CD4-positive, alpha-beta memory T cell (primary cell): ENCODE data around the gene WDR36. TPM values are rescaled to one million over a fixed set of nuclear protein-coding genes. Genes with fewer than 3 reads are reported as not detected.

ENCODE experiments used
- CTCF ChIA-PET: fragments of 350-600 bp; sonication (Branson Sonifier 250); formaldehyde crosslinking; loops from one replicate; lab custom pipeline; 2021; ENCODE audit warnings: inconsistent platforms; ENCODE audit not compliant: partially characterized antibody; lab: Charles Lee
- POLR2A ChIA-PET: fragments of 350-600 bp; sonication (Branson Sonifier 250); formaldehyde crosslinking; loops from one replicate; lab custom pipeline; 2021; ENCODE audit not compliant: partially characterized antibody; lab: Charles Lee
- DNase-seq, 5 donors: peaks; one replicate each; pipeline versions ENCODE4 v3.0.0 to v3.0.0-alpha.2; 2020 to 2022; ENCODE audit warnings: mixed read lengths in 1 of 5
- H3K27ac ChIP-seq: one replicate; pipeline ENCODE4 v1.7.0; 2013; ENCODE audit warnings: low read depth, low read length
- H3K27me3 ChIP-seq: 2 replicates; pipeline ENCODE4 v1.7.0; 2013; ENCODE audit warnings: mild to moderate bottlenecking, low read length, moderate library complexity; ENCODE audit not compliant: insufficient read depth
- H3K36me3 ChIP-seq: 2 replicates; pipeline ENCODE4 v1.7.0; 2013; ENCODE audit warnings: mild to moderate bottlenecking, low read length, moderate library complexity; ENCODE audit not compliant: insufficient read depth
- H3K4me1 ChIP-seq: 2 replicates; pipeline ENCODE4 v1.7.0; 2013; ENCODE audit warnings: mild to moderate bottlenecking, low read length, moderate library complexity; ENCODE audit not compliant: insufficient read depth
- H3K4me3 ChIP-seq, 2 donors: one replicate each; pipeline ENCODE4 v1.7.0; 2013; ENCODE audit warnings: low read length in 2 of 2, mild to moderate bottlenecking in 1 of 2
- H3K9me3 ChIP-seq, 2 donors: one replicate each; pipeline ENCODE4 v1.7.0; 2013; ENCODE audit warnings: low read length in 2 of 2, control low read depth in 1 of 2; ENCODE audit not compliant: control insufficient read depth in 1 of 2
- H3K27ac Mint-ChIP-seq, 7 donors: one replicate each; pipeline ENCODE4 v1.8.0; 2020 to 2021; ENCODE audit warnings: mixed read lengths in 7 of 7, mild to moderate bottlenecking in 6 of 7, inconsistent platforms in 3 of 7, moderate library complexity in 3 of 7
- H3K27me3 Mint-ChIP-seq, 2 donors: one replicate each; pipeline ENCODE4 v1.8.0; 2020 to 2021; ENCODE audit warnings: mixed read lengths in 2 of 2
- H3K36me3 Mint-ChIP-seq, 2 donors: one replicate each; pipeline ENCODE4 v1.8.0; 2020 to 2021; ENCODE audit warnings: mixed read lengths in 2 of 2, inconsistent platforms in 1 of 2, mild to moderate bottlenecking in 1 of 2
- H3K4me1 Mint-ChIP-seq, 4 donors: one replicate each; pipeline ENCODE4 v1.8.0; 2020 to 2021; ENCODE audit warnings: mixed read lengths in 4 of 4, mild to moderate bottlenecking in 1 of 4
- H3K4me3 Mint-ChIP-seq, 8 donors: one replicate each; pipeline ENCODE4 v1.8.0; 2020 to 2021; ENCODE audit warnings: mixed read lengths in 8 of 8, mild to moderate bottlenecking in 7 of 8, moderate library complexity in 6 of 8, inconsistent platforms in 3 of 8
- H3K9me3 Mint-ChIP-seq, 8 donors: one replicate each; pipeline ENCODE4 v1.8.0; 2020 to 2021; ENCODE audit warnings: mixed read lengths in 8 of 8, mild to moderate bottlenecking in 5 of 8, inconsistent platforms in 3 of 8, moderate library complexity in 1 of 8
- intact Hi-C: fragments of 100-400 bp; cut with micrococcal nuclease; formaldehyde crosslinking; loops from one replicate; pipeline ENCODE4 v1.15.1; 2023
- polyA plus RNA-seq, 2 donors: library from polyadenylated mRNA; unstranded; fragments of 300-500 nt; fragmentation: Illumina TruSeq; gene quantifications; one replicate each; pipeline ENCODE4 v1.2.3, GENCODE V29; 2021
- total RNA-seq, 2 experiments: library from RNA; stranded (reverse); gene quantifications; one replicate each; pipeline ENCODE4 v1.2.3, GENCODE V29; 2021

Gene WDR36
- total and polyA plus RNA-seq, 4 experiments from 2014 or later = 11.7 to 27.6 (median 24.2) TPM

DNA sequence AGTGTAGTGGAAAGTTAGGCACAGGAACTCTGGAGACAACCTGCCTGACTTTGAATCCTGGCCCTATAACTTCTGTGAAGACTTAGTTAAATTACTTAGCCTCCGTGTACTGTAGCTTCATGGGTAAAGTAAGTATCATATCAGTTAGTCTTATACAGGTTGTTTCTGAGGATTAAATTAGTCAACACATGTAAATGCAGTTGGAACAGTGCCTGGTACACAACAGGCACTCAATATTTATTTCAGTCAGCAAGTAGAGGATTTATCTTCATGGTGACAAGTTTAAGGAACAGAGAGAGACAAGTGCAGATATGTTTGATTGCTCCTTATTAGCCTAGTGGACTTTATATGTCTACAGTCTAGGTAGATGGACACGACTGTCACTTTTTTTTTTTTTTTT is 17.9 kb upstream of the WDR36 start:
- no peaks in the 10 kb centered on the region for H3K36me3 ChIP-seq
- peaks cover 0 to 3% (median 0%) of the 10 kb centered on the region in 8 donors for H3K9me3 Mint-ChIP-seq
- peak overlapping the region in 6 of 8 donors; percentile 19 to 97 (median 70) for H3K4me3 Mint-ChIP-seq
- no peak overlapping the region for H3K27ac Mint-ChIP-seq
- ChIA-PET POLR2A (no interaction called here), CTCF (no interaction called here)
- no peak for DNase-seq
- H3K27ac ChIP-seq = no peak overlapping the region
- H3K27me3 Mint-ChIP-seq = peaks cover 51 to 71% of the 10 kb centered on the region in 2 donors
- H3K36me3 Mint-ChIP-seq = no peaks in the 10 kb centered on the region
- H3K9me3 ChIP-seq = no peaks in the 10 kb centered on the region
- H3K4me1 Mint-ChIP-seq = peaks cover 15 to 27% (median 27%) of the 10 kb centered on the region in 4 donors
- peaks cover 31% of the 10 kb centered on the region for H3K27me3 ChIP-seq
- H3K4me1 ChIP-seq = peaks cover 24% of the 10 kb centered on the region
- intact Hi-C loops = no loop called here
- no peak overlapping the region for H3K4me3 ChIP-seq

DNA sequence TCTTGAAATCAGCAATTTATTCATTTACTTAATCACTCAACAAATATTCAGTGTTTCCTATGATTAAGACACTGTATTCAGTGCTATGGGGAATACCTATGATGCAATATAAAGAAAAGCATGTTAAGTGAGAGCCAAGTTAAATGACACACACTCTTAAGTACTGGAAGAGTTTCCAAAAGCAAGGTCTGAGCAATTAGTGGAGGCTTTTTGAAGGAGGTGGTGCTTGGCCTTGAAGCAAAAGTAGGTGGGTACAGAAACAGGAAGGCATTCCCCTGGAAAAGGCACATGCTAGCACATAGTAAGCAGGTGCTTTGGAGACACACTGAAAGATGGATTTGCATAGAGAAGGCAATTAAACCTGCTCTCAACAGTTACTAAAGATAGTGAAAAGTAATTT is 16.6 kb upstream of the WDR36 start:
- no peak for DNase-seq
- Histone ChIP-seq H3K4me1 (peaks cover 22% of the 10 kb centered on the region), H3K27ac (no peak overlapping the region), H3K36me3 (no peaks in the 10 kb centered on the region), H3K27me3 (peaks cover 19% of the 10 kb centered on the region), H3K4me3 (no peak overlapping the region), H3K9me3 (no peaks in the 10 kb centered on the region)
- POLR2A ChIA-PET = no interaction called here
- Mint-ChIP-seq H3K4me1 (peaks cover 10 to 27% (median 21%) of the 10 kb centered on the region in 4 donors), H3K4me3 (no peak overlapping the region), H3K27ac (no peak overlapping the region), H3K36me3 (no peaks in the 10 kb centered on the region), H3K9me3 (peaks cover 0 to 3% (median 0%) of the 10 kb centered on the region in 8 donors), H3K27me3 (peaks cover 43 to 66% of the 10 kb centered on the region in 2 donors)
- intact Hi-C loops = no loop called here
- CTCF ChIA-PET = no interaction called here

DNA sequence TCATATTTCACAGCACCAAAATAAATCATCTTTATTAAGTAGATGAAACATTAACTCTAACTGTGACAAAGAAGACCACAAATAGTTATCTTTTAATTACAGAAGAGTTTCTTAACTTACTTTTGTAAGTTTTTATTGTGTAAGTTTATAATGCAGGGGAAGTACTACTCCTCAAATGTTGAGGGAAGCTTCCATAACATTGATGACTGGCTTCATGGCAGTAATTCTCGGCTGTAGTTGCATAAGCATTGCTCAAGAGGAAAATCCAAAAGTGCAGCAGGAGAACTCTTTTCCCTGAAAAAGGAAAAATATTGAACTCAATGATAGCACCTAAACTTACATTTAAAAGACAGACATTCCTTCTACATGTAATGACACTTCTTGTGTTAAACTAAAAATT is 16.1 kb upstream of the WDR36 start:
- peaks cover 39 to 64% of the 10 kb centered on the region in 2 donors for H3K27me3 Mint-ChIP-seq
- H3K36me3 Mint-ChIP-seq = no peaks in the 10 kb centered on the region
- intact Hi-C loops = no loop called here
- H3K9me3 Mint-ChIP-seq = peaks cover 0 to 3% (median 0%) of the 10 kb centered on the region in 8 donors
- Histone ChIP-seq H3K36me3 (no peaks in the 10 kb centered on the region), H3K9me3 (no peaks in the 10 kb centered on the region), H3K4me1 (peaks cover 16% of the 10 kb centered on the region), H3K27ac (no peak overlapping the region), H3K4me3 (no peak overlapping the region), H3K27me3 (peaks cover 18% of the 10 kb centered on the region)
- no peak overlapping the region for H3K4me3 Mint-ChIP-seq
- H3K4me1 Mint-ChIP-seq = peaks cover 6 to 24% (median 16%) of the 10 kb centered on the region in 4 donors
- H3K27ac Mint-ChIP-seq = no peak overlapping the region
- ChIA-PET CTCF (no interaction called here), POLR2A (no interaction called here)
- DNase-seq = no peak

DNA sequence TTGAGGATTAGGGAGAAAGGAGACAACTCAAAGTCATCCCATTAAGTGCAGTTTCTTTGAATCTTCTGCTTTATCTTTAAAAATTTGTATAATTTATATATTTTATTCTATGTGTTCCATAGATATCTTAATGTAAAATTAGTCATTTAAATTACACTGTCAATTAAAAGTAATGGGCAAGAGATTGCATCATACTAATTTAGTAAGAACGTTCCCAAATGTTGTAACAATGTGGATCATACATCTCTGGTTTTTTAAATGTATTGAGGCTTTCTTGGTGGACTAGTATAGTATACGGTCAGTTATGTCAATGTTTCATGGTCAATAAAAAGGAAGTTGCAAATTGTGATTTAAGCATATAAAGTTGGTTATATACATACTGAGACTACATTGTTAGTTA is 14.5 kb upstream of the WDR36 start:
- no peaks in the 10 kb centered on the region for H3K9me3 ChIP-seq
- ChIA-PET CTCF (no interaction called here), POLR2A (no interaction called here)
- no peak overlapping the region for H3K27ac ChIP-seq
- H3K4me3 ChIP-seq = no peak overlapping the region
- H3K9me3 Mint-ChIP-seq = peaks cover 0 to 3% (median 0%) of the 10 kb centered on the region in 8 donors
- H3K4me1 Mint-ChIP-seq = peaks cover 6 to 17% (median 9%) of the 10 kb centered on the region in 4 donors
- H3K27me3 ChIP-seq = peaks cover 9% of the 10 kb centered on the region
- peaks cover 27 to 53% of the 10 kb centered on the region in 2 donors for H3K27me3 Mint-ChIP-seq
- H3K4me3 Mint-ChIP-seq = no peak overlapping the region
- no peaks in the 10 kb centered on the region for H3K36me3 Mint-ChIP-seq
- intact Hi-C loops = no loop called here
- H3K36me3 ChIP-seq = no peaks in the 10 kb centered on the region
- peaks cover 13% of the 10 kb centered on the region for H3K4me1 ChIP-seq
- no peak for DNase-seq
- H3K27ac Mint-ChIP-seq = no peak overlapping the region

DNA sequence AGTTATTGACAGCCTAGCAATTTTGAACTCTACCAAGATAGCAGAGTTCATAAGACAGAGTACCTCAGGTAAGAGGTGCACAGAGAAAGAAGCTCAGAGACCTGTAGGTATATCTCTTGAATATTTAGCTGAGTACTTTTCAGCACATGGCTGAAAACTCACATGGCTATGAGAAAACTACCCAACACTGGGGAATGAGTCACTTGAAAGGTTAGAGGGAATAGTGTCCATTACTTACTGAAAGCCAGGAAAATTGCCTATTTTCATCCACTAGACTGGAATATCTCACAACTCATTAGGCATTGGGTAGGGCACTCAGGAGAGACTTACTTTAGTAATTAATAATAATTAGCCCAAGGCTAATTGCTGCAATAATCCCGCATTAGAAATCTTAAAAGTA is 12.3 kb upstream of the WDR36 start:
- ChIA-PET POLR2A (interaction anchor here (1.0 kb wide), 1 partner anchor 13 kb away, joined by 3 read pairs; the partner anchor contains the start of gene WDR36), CTCF (no interaction called here)
- Mint-ChIP-seq H3K36me3 (no peaks in the 10 kb centered on the region), H3K27me3 (peaks cover 25 to 46% of the 10 kb centered on the region in 2 donors), H3K9me3 (peaks cover 0 to 3% (median 0%) of the 10 kb centered on the region in 8 donors), H3K27ac (no peak overlapping the region), H3K4me3 (no peak overlapping the region), H3K4me1 (no peaks in the 10 kb centered on the region)
- Histone ChIP-seq H3K36me3 (no peaks in the 10 kb centered on the region), H3K4me3 (no peak overlapping the region), H3K4me1 (no peaks in the 10 kb centered on the region), H3K27ac (no peak overlapping the region), H3K9me3 (no peaks in the 10 kb centered on the region), H3K27me3 (no peaks in the 10 kb centered on the region)
- intact Hi-C loops = no loop called here
- DNase-seq = no peak

DNA sequence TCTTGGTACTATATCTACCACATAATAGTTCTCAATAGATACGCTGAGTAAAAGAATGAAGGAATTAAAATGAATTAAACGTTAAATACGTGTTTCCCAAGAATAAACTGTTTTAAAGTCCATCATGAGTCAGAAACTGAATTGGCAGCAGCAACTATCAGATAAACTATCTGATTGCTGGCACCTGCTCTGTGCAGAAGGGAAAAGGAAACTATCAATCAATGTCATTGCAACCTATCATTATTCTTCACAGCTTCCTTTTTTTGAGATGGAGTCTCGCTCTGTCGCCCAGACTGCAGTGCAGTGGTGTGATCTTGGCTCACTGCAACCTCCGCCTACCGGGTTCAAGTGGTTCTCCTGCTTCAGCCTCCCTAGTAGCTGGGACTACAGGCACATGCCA is 8.8 kb upstream of the WDR36 start:
- Histone ChIP-seq H3K27me3 (no peaks in the 10 kb centered on the region), H3K4me3 (no peak overlapping the region), H3K27ac (no peak overlapping the region), H3K36me3 (no peaks in the 10 kb centered on the region), H3K4me1 (no peaks in the 10 kb centered on the region), H3K9me3 (no peaks in the 10 kb centered on the region)
- intact Hi-C loops = no loop called here
- ChIA-PET CTCF (no interaction called here), POLR2A (no interaction called here)
- no peak overlapping the region for H3K27ac Mint-ChIP-seq
- DNase-seq = no peak
- no peaks in the 10 kb centered on the region for H3K4me1 Mint-ChIP-seq
- H3K9me3 Mint-ChIP-seq = peaks cover 0 to 3% (median 0%) of the 10 kb centered on the region in 8 donors
- no peak overlapping the region for H3K4me3 Mint-ChIP-seq
- H3K36me3 Mint-ChIP-seq = no peaks in the 10 kb centered on the region
- peaks cover 21 to 25% of the 10 kb centered on the region in 2 donors for H3K27me3 Mint-ChIP-seq

DNA sequence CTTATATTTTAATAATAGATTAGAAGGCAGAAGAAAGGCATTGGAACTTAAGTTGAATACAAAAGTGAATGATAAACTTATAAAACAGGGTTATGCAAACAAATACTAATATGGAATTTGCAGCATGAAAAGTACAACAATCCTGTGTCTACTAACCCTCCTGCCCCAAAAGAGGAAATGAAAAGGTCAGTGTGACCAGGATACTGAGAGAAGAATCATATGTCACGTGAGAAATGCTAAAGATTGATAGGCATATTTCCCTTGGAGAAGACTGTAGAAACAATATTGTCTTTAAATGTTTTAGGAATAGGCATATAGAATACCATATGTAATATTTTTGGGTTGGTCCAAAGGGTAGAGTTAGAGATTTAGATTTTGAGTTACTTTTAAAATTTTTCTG is 3.8 kb downstream of the WDR36 start:
- peaks cover 20 to 41% (median 32%) of the 10 kb centered on the region in 4 donors for H3K4me1 Mint-ChIP-seq
- DNase-seq = no peak
- Histone ChIP-seq H3K4me1 (peaks cover 25% of the 10 kb centered on the region), H3K27me3 (no peaks in the 10 kb centered on the region), H3K27ac (no peak overlapping the region), H3K9me3 (no peaks in the 10 kb centered on the region), H3K4me3 (no peak overlapping the region), H3K36me3 (peaks cover 17% of the 10 kb centered on the region)
- H3K27me3 Mint-ChIP-seq = peaks cover 0 to 3% of the 10 kb centered on the region in 2 donors
- H3K27ac Mint-ChIP-seq = no peak overlapping the region
- peaks cover 0 to 2% (median 0%) of the 10 kb centered on the region in 8 donors for H3K9me3 Mint-ChIP-seq
- peaks cover 18 to 60% of the 10 kb centered on the region in 2 donors for H3K36me3 Mint-ChIP-seq
- POLR2A ChIA-PET = no interaction called here
- CTCF ChIA-PET = no interaction called here
- no peak overlapping the region for H3K4me3 Mint-ChIP-seq
- intact Hi-C loops = no loop called here
